Liver (tissue), 2 donors: ENCODE measurements around the gene MAPT.

ENCODE experiments used
- CTCF ChIP-seq: fragments of 150-350 bp; IDR thresholded peaks from 2 replicates; pipeline ENCODE4 v1.5.1; 2017; ENCODE audit warnings: improper control_type of control experiment, low read depth, low read length; ENCODE audit not compliant: missing input control
- YY1 ChIP-seq: IDR thresholded peaks from 2 replicates; pipeline ENCODE4 v1.6.1; 2016; ENCODE audit warnings: antibody characterized with exemption, mild to moderate bottlenecking
- TF ChIP-seq, protein P1 (sequence below): IDR thresholded peaks from 2 replicates; pipeline ENCODE4 v1.6.1; 2016; ENCODE audit warnings: antibody characterized with exemption, mild to moderate bottlenecking
- donor health status: healthy.

- no peak for TF ChIP-seq CTCF
- TF ChIP-seq, protein P1, sequence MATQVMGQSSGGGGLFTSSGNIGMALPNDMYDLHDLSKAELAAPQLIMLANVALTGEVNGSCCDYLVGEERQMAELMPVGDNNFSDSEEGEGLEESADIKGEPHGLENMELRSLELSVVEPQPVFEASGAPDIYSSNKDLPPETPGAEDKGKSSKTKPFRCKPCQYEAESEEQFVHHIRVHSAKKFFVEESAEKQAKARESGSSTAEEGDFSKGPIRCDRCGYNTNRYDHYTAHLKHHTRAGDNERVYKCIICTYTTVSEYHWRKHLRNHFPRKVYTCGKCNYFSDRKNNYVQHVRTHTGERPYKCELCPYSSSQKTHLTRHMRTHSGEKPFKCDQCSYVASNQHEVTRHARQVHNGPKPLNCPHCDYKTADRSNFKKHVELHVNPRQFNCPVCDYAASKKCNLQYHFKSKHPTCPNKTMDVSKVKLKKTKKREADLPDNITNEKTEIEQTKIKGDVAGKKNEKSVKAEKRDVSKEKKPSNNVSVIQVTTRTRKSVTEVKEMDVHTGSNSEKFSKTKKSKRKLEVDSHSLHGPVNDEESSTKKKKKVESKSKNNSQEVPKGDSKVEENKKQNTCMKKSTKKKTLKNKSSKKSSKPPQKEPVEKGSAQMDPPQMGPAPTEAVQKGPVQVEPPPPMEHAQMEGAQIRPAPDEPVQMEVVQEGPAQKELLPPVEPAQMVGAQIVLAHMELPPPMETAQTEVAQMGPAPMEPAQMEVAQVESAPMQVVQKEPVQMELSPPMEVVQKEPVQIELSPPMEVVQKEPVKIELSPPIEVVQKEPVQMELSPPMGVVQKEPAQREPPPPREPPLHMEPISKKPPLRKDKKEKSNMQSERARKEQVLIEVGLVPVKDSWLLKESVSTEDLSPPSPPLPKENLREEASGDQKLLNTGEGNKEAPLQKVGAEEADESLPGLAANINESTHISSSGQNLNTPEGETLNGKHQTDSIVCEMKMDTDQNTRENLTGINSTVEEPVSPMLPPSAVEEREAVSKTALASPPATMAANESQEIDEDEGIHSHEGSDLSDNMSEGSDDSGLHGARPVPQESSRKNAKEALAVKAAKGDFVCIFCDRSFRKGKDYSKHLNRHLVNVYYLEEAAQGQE = peak; percentile 58
- TF ChIP-seq YY1 = peak; percentile 43
These were observed 41.6 kb downstream of the MAPT start for GRCh38 chr17:45935710-45936509.
